Measurements from ENCODE around the gene CREB3L2. TPM values are rescaled to one million over a fixed set of nuclear protein-coding genes. Genes with fewer than 3 reads are reported as not detected.

CREB3L2 gene
- total and polyA plus RNA-seq, 2 of the 8 experiments (the other 6 are each of a cell fraction or from before 2014, with no cell fraction given), result 14.4 to 48.3 TPM

- TF ChIP-seq CHD7 (IDR thresholded peaks at IDR 0.05; ENCODE audit: insufficient replicate concordance, low read length), result no peak
- TF ChIP-seq CHD1 (IDR thresholded peaks at IDR 0.05; ENCODE audit: low read depth, low read length), result no peak
Measured at GRCh38 chr7:137836113-137836509, 165.8 kb downstream of the CREB3L2 start (continued).
